Pancreas (tissue), 10 donors: Measurements from ENCODE around the gene WWP2. TPM values are rescaled to one million over a fixed set of nuclear protein-coding genes. Genes with fewer than 3 reads are reported as not detected.

Experiments used
- ATAC-seq, 4 donors: fragments of 200-7000 bp; cut with Tn5 transposase; one replicate each; pipeline versions ENCODE4 v1.8.0 to v1.9.1; 2020; ENCODE audit warnings: mild to moderate bottlenecking in 4 of 4, moderate library complexity in 4 of 4
- DNase-seq, 6 donors: peaks; one replicate each; pipeline ENCODE4 v3.0.0-alpha.2; 2020
- FAIRE-seq: peaks from 2 replicates; lab custom pipeline; 2012; peaks lifted over from hg19 to GRCh38; lab: Jason Lieb, UNC
- H3K27ac ChIP-seq, 4 donors: fragments of 200-600 bp; sonication (generic); 1 replicate in 3 of 4; 2 replicates in 1 of 4; pipeline versions ENCODE4 v1.5.0 to v1.8.0; 2020
- H3K27me3 ChIP-seq, 4 donors: fragments of 200-600 bp; one replicate each; pipeline ENCODE4 v1.8.0; 2021
- H3K36me3 ChIP-seq, 3 donors: fragments of 200-600 bp; sonication (generic) in 1 of 3; one replicate each; pipeline versions ENCODE4 v1.5.0 to v1.8.0; 2020 to 2021
- H3K4me1 ChIP-seq, 3 donors: fragments of 200-600 bp; one replicate each; pipeline ENCODE4 v1.8.0; 2021
- H3K4me3 ChIP-seq, 4 donors: fragments of 200-600 bp; sonication (generic) in 2 of 4; one replicate each; pipeline versions ENCODE4 v1.5.0 to v1.8.0; 2020 to 2021
- H3K9me3 ChIP-seq, 4 donors: fragments of 200-600 bp; one replicate each; pipeline ENCODE4 v1.8.0; 2021
- CTCF ChIP-seq, 4 donors: fragments of 200-600 bp; sonication (generic) in 3 of 4; IDR thresholded peaks; one replicate each; pipeline versions ENCODE4 v1.5.0 to v1.8.0; 2021; ENCODE audit warnings: antibody characterized with exemption in 4 of 4
- WGBS, 2 donors: extraction: QIAGEN DNeasy Blood & Tissue Kit; methylation state at CpG; one replicate each; pipeline ENCODE4 v1.1.7; 2013; 5-methylcytosine and 5-hydroxymethylcytosine counted together
- intact Hi-C, 3 donors: fragments of 100-400 bp; cut with DNase I; formaldehyde crosslinking; loops; one replicate each; pipeline versions ENCODE4 v1.11.1 to v1.14.2; 2022
- polyA plus RNA-seq, 2 donors: library from polyadenylated mRNA; stranded (reverse); fragments of 200-250 nt; gene quantifications; one replicate each; pipeline ENCODE4 v1.2.3, GENCODE V29; 2013
- total RNA-seq, 6 donors: library from RNA; stranded (reverse); fragmentation: NEBNext Ultra II Directional in 4 of 6; extraction: Animal tissue kit (Norgen Biotek cat#: 25700) in 4 of 6; gene quantifications; one replicate each; pipeline versions ENCODE4 v1.2.1 to v1.2.4, GENCODE V29; 2021 to 2023
- donor health status: healthy with polysubstance abuse.
- donor health status: DM: no; HTN: no; CAD: no; lungs with moderate emphysema.
- donor health status: DM: no; HTN: no; CAD: no.
- donor health status: control.
- donor health status: control.
- donor health status: Bipolar disorder and iron deficiency.
- donor health status: DM: yes; HTN: yes; CAD: no.
- donor health status: DM: no; HTN: no; CAD: no.
- donor health status: DM: no; HTN: no; CAD: no.
- donor health status: DM: yes; HTN: yes; CAD: no.

Gene WWP2
- total and polyA plus RNA-seq, 8 donors: 27.4 to 50.4 (median 35.4) TPM

GRCh38 chr16:69793526-69793925 is 31.4 kb downstream of the WWP2 start:
- intact Hi-C loops: no loop called here
- H3K4me3 ChIP-seq: no peak overlapping the region

GRCh38 chr16:69794486-69794885 is 32.4 kb downstream of the WWP2 start:
- 84 to 85% methylated on average over 2 of the region's 2 CpGs for WGBS, 2 donors
- ATAC-seq (no peak), FAIRE-seq (no peak), DNase-seq (no peak)
- TF ChIP-seq CTCF (IDR thresholded peaks at IDR 0.05): no peak
- Histone ChIP-seq H3K27me3 (no peaks in the 10 kb centered on the region), H3K4me3 (no peak overlapping the region), H3K9me3 (no peaks in the 10 kb centered on the region), H3K27ac (no peak overlapping the region), H3K36me3 (peaks cover 0 to 6% (median 0%) of the 10 kb centered on the region in 3 donors), H3K4me1 (peaks cover 0 to 3% (median 0%) of the 10 kb centered on the region in 3 donors)
- intact Hi-C loops: no loop called here

More at GRCh38 chr16:69793526-69793925, 31.4 kb downstream of the WWP2 start:
- WGBS, 2 donors: 91 to 97% methylated on average over 4 of the region's 4 CpGs
- Histone ChIP-seq H3K4me1 (peaks cover 0 to 2% (median 0%) of the 10 kb centered on the region in 3 donors), H3K27ac (no peak overlapping the region), H3K9me3 (no peaks in the 10 kb centered on the region), H3K27me3 (no peaks in the 10 kb centered on the region), H3K36me3 (peaks cover 0 to 6% (median 0%) of the 10 kb centered on the region in 3 donors)
- ATAC-seq: no peak
- FAIRE-seq: no peak
- no peak for TF ChIP-seq CTCF (IDR thresholded peaks at IDR 0.05)
- DNase-seq: no peak

- Histone ChIP-seq H3K36me3 (peaks cover 0 to 6% (median 0%) of the 10 kb centered on the region in 3 donors), H3K27ac (no peak overlapping the region), H3K4me1 (peaks cover 0 to 3% (median 0%) of the 10 kb centered on the region in 3 donors), H3K27me3 (no peaks in the 10 kb centered on the region), H3K4me3 (no peak overlapping the region), H3K9me3 (no peaks in the 10 kb centered on the region)
- 41 to 43% methylated on average over 19 of the region's 19 CpGs for WGBS, 2 donors
- ATAC-seq: peak; percentile 83 to 95 (median 93)
- TF ChIP-seq CTCF (IDR thresholded peaks at IDR 0.05): peak; percentile 72 to 85 (median 78)
- DNase-seq: peak in 2 of 6 donors; percentile 17 to 48
- intact Hi-C loops: loop anchor here in 2 of 3 donors (5.0 kb wide), 1 partner anchor 136 kb away; no protein-coding TSS in a partner anchor
- no peak for FAIRE-seq
Observed at GRCh38 chr16:69796285-69797118, 34.4 kb downstream of the WWP2 start.

- no peaks in the 10 kb centered on the region for H3K27me3 ChIP-seq
- WGBS, 2 donors: 46 to 49% methylated on average over 8 of the region's 8 CpGs
- no peak overlapping the region for H3K27ac ChIP-seq
- no peak overlapping the region for H3K4me3 ChIP-seq
- H3K9me3 ChIP-seq: no peaks in the 10 kb centered on the region
- H3K36me3 ChIP-seq: no peaks in the 10 kb centered on the region
- intact Hi-C loops: loop anchor here in 2 of 3 donors (5.0 kb wide), 1 partner anchor 134 kb away; no protein-coding TSS in a partner anchor
- peak in 1 of 4 donors; percentile 16 for ATAC-seq
- H3K4me1 ChIP-seq: peaks cover 0 to 3% (median 0%) of the 10 kb centered on the region in 3 donors
- peak in 1 of 6 donors; percentile 21 for DNase-seq
- FAIRE-seq: no peak
- TF ChIP-seq CTCF (IDR thresholded peaks at IDR 0.05): no peak
Observed at GRCh38 chr16:69798466-69798865, 36.3 kb downstream of the WWP2 start.
